Activated CD8-positive, alpha-beta T cell treated with anti-CD3 and anti-CD28 coated beads, Interleukin-2, amount 10 ng/mL, durations not matched to agents 7 days and 5 days (primary cell): ENCODE measurements around the gene CYP2C9. TPM values are rescaled to one million over a fixed set of nuclear protein-coding genes. Genes with fewer than 3 reads are reported as not detected.
"Not testable (repeated sequence)": the region's sequence is repeated elsewhere in the genome, so short reads cannot be mapped to it uniquely, and the experiment has no call there.

Source experiments
- ATAC-seq: fragments of 150-1000 bp; cut with Tn5 transposase; one replicate; pipeline ENCODE4 v1.10.0; 2021; ENCODE audit warnings: moderate library complexity
- CTCF ChIA-PET: fragments of 350-600 bp; sonication (Branson Sonifier 250); formaldehyde crosslinking; loops from one replicate; lab custom pipeline; 2021; ENCODE audit warnings: antibody characterized with exemption; lab: Charles Lee
- POLR2A ChIA-PET: fragments of 350-600 bp; sonication (Branson Sonifier 250); formaldehyde crosslinking; loops from one replicate; lab custom pipeline; 2021; ENCODE audit warnings: antibody characterized with exemption; lab: Charles Lee
- DNase-seq: peaks from one replicate; pipeline ENCODE4 v3.0.0-alpha.2; 2020
- H3K27ac Mint-ChIP-seq: one replicate; pipeline ENCODE4 v1.8.0; 2021; ENCODE audit warnings: mild to moderate bottlenecking, mixed read lengths
- H3K27me3 Mint-ChIP-seq: one replicate; pipeline ENCODE4 v1.8.0; 2021; ENCODE audit warnings: low read depth, mixed read lengths
- H3K36me3 Mint-ChIP-seq: one replicate; pipeline ENCODE4 v1.8.0; 2021; ENCODE audit warnings: low read depth, mixed read lengths
- H3K4me1 Mint-ChIP-seq: one replicate; pipeline ENCODE4 v1.8.0; 2021; ENCODE audit warnings: low read depth, mixed read lengths
- H3K4me3 Mint-ChIP-seq: one replicate; pipeline ENCODE4 v1.8.0; 2021; ENCODE audit warnings: mild to moderate bottlenecking, mixed read lengths
- H3K9me3 Mint-ChIP-seq: one replicate; pipeline ENCODE4 v1.8.0; 2022; ENCODE audit warnings: mixed read lengths; ENCODE audit not compliant: insufficient read depth
- total RNA-seq, 2 experiments: library from RNA; stranded (reverse); gene quantifications; one replicate each; pipeline ENCODE4 v1.2.3, GENCODE V29; 2021

CYP2C9 gene
- not detected for total RNA-seq

DNA sequence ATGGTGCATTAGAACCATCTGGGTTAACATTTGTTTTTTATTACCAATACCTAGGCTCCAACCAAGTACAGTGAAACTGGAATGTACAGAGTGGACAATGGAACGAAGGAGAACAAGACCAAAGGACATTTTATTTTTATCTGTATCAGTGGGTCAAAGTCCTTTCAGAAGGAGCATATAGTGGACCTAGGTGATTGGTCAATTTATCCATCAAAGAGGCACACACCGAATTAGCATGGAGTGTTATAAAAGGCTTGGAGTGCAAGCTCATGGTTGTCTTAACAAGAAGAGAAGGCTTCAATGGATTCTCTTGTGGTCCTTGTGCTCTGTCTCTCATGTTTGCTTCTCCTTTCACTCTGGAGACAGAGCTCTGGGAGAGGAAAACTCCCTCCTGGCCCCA, at the start of gene CYP2C9:
CYP2C9 (plus strand) TSS at position 276 of the 400 bp plus-strand sequence; CDS start at position 301, 25 bp downstream.
- no peak for ATAC-seq
- Mint-ChIP-seq H3K27me3 (no peaks in the 10 kb centered on the region), H3K4me3 (no peak within 1 kb of the TSS), H3K9me3 (no peaks in the 10 kb centered on the region), H3K27ac (no peak within 1 kb of the TSS), H3K4me1 (no peaks in the 10 kb centered on the region), H3K36me3 (no peaks in the 10 kb centered on the region)
- DNase-seq, result no peak
- POLR2A ChIA-PET, result no interaction called here
- CTCF ChIA-PET, result no interaction called here

DNA sequence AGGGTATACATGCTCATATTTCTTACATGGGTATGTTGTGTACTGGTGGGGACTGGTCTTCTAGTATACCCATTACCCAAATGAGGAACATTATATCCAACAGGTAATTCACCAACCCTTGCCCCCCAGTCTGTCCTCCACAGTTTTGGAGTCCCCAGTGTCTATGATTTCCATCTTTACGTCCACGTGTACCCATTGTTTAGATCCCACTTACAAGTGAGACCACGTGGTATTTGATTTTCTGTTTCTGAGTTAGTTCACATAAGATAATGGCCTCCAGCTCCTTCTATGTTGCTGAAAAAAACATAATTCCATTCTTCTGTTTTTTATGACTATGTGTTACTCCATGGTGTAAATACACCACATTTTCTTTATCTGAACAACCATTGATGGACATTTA, 49.3 kb upstream of the CYP2C9 start:
- Mint-ChIP-seq H3K9me3 (no peaks in the 10 kb centered on the region), H3K36me3 (no peaks in the 10 kb centered on the region), H3K27ac (no peak overlapping the region), H3K4me3 (no peak overlapping the region), H3K27me3 (no peaks in the 10 kb centered on the region), H3K4me1 (no peaks in the 10 kb centered on the region)
- CTCF ChIA-PET, result no interaction called here
- POLR2A ChIA-PET, result no interaction called here
- ATAC-seq, result no peak
- no peak for DNase-seq

DNA sequence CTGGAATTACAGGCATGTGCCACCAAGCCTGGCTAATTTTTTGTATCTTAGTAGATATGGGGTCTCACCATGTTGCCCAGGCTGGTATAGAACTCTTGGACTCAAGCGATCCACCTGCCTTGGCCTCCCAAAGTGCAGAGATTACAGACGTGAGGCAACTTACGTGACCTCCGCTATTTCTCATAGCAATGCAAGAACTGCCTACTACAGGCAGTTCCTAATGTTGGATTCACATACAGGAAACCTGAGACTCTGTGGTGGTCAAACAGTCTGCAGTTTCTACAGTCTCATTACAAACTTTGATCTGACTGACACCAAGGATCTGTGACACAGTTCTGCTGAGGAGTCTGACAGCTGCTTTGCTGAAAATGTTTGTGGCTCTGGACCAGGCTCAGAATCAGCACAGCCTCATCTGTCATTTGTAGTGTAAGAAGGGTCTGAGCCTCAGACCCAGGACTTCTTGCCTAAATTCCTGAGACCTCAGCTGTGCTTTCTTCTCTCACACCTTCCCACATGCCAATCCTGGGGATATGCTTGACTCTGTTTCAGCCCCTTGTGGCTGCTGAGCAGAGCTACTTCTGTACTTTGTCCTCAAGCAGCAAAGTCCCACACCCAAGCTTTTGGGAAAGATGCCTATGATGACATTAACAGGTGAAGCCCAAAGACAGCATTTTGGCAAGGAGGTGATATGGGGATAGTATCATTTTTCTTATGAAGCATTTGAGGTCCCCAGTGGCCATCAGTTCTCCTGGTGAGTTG, 48.0 kb upstream of the CYP2C9 start:
- H3K27me3 Mint-ChIP-seq, result no peaks in the 10 kb centered on the region
- no peaks in the 10 kb centered on the region for H3K9me3 Mint-ChIP-seq
- no peak overlapping the region for H3K4me3 Mint-ChIP-seq
- no peak for DNase-seq
- H3K4me1 Mint-ChIP-seq, result no peaks in the 10 kb centered on the region
- H3K36me3 Mint-ChIP-seq, result no peaks in the 10 kb centered on the region
- ChIA-PET POLR2A (no interaction called here), CTCF (no interaction called here)
- H3K27ac Mint-ChIP-seq, result no peak overlapping the region
- no peak for ATAC-seq

DNA sequence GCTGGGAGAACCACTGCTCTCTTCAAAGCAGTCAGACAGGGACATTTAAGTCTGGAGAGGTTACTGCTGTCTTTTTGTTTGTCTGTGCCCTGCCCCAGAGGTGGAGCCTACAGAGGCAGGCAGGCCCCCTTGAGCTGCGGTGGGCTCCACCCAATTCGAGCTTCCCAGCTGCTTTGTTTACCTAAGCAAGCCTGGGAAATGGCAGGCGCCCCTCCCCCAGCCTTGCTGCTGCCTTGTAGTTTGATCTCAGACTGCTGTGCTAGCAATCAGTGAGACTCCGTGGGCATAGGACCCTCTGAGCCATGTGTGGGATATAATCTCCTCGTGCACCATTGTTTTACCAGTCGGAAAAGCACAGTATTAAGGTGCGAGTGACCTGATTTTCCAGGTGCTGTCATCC, 40.0 kb upstream of the CYP2C9 start:
- H3K27me3 Mint-ChIP-seq, CTCF ChIA-PET, H3K4me3 Mint-ChIP-seq: not testable (repeated sequence)

DNA sequence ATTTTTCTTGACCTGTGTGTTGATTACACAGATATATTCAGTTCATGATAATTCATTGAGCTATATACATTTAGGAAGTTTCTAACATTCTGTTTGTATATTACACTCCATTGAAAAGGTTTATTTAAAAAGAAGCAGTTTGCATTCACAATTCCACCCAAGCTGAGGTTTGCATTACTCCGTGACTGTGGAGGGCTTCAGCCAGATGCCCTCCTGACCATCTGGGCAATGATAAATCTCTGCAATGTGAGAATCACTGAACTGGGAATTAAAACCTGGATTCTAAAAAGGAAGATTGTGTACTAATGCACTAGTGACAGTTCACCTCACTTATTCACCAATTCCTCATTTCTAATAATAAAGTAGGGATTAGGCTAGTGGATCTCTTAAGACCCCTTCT, 36.4 kb upstream of the CYP2C9 start:
- DNase-seq, result no peak
- H3K4me1 Mint-ChIP-seq, result no peaks in the 10 kb centered on the region
- H3K36me3 Mint-ChIP-seq, result no peaks in the 10 kb centered on the region
- POLR2A ChIA-PET, result no interaction called here
- H3K27ac Mint-ChIP-seq, result no peak overlapping the region
- H3K9me3 Mint-ChIP-seq, result no peaks in the 10 kb centered on the region
- no peak for ATAC-seq
- no peaks in the 10 kb centered on the region for H3K27me3 Mint-ChIP-seq
- CTCF ChIA-PET, result no interaction called here
- H3K4me3 Mint-ChIP-seq, result no peak overlapping the region

More for the DNA sequence above, 40.0 kb upstream of the CYP2C9 start:
- H3K4me1 Mint-ChIP-seq, DNase-seq, H3K36me3 Mint-ChIP-seq, H3K27ac Mint-ChIP-seq, ATAC-seq, H3K9me3 Mint-ChIP-seq, POLR2A ChIA-PET: not testable (repeated sequence)

DNA sequence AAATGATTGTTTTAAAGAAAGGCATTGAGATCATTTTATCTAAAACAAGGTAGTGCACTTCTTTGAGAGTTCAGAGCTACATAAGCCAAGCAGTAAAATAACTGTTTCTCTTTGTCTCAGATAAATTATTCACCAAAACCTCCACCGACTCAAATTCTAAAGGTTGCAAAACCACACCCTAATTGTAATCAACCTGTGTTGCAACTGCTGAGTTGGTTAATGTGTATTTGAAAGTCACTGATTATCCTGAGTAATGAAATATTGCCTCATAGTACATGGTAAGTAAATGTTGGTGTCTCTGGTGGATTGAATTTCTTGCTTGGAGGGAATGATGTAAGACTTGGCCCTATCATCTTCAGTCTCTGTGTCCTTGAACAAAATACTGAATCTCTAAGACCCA, 35.9 kb upstream of the CYP2C9 start:
- DNase-seq (no peak), ATAC-seq (no peak)
- Mint-ChIP-seq H3K4me1 (no peaks in the 10 kb centered on the region), H3K4me3 (no peak overlapping the region), H3K27me3 (no peaks in the 10 kb centered on the region), H3K36me3 (no peaks in the 10 kb centered on the region), H3K27ac (no peak overlapping the region), H3K9me3 (no peaks in the 10 kb centered on the region)
- POLR2A ChIA-PET, result no interaction called here
- CTCF ChIA-PET, result no interaction called here

DNA sequence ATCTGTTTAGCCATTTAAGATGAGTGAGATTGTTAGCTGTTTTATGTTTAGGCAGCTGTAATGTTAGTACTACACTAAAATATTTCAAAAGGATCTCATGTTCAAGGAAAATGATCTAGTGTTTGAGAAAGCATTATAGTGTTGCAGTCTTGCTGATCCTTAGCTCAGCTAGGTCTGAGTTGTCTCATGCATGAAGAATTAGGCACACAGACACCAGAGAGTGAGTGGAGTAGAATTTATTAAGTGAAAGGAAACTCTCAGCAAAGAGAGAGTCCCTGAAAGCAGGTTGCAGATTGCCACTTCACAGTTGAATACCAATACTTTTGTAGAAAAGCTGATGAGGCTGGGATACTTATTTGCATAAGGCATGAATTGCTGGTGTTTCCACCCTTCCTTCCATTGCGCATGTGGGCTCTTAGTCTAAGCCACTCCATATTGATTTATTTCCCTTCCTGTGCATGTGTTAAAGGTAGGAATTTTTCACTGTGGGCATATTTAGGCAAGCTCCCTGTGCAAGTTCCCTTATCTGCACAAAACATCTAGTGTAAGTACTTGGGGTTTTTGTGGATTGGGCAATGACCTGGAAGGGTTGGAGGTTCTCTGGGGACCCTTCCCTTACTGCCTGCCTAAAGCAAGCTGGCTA, 33.8 kb upstream of the CYP2C9 start:
- ATAC-seq, H3K36me3 Mint-ChIP-seq, DNase-seq, H3K27me3 Mint-ChIP-seq, H3K9me3 Mint-ChIP-seq, H3K4me1 Mint-ChIP-seq, H3K4me3 Mint-ChIP-seq, POLR2A ChIA-PET, CTCF ChIA-PET, H3K27ac Mint-ChIP-seq: not testable (repeated sequence)

DNA sequence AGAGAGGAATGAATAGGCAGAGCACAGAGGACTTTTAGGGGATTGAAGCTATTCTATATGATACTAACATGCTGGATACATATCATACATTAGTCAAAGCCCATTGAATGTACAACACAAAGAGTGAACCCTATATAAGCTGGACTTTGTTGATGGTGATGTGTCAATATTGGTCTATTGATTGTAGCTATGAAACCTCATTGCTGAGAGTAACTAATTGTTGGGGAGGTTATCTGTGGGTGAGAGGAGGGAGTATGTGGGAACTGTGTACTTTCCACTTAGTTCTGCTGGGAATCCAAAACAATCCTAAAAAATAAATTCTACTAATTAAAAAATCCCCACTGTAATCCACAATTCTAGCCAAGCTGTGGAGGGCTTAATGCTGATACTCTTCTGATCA, 22.0 kb upstream of the CYP2C9 start:
- CTCF ChIA-PET, result no interaction called here
- peaks cover 13% of the 10 kb centered on the region for H3K9me3 Mint-ChIP-seq
- H3K27ac Mint-ChIP-seq, result no peak overlapping the region
- DNase-seq (no peak), ATAC-seq (no peak)
- no peaks in the 10 kb centered on the region for H3K36me3 Mint-ChIP-seq
- no peaks in the 10 kb centered on the region for H3K27me3 Mint-ChIP-seq
- POLR2A ChIA-PET, result no interaction called here
- H3K4me3 Mint-ChIP-seq, result no peak overlapping the region
- H3K4me1 Mint-ChIP-seq, result no peaks in the 10 kb centered on the region

DNA sequence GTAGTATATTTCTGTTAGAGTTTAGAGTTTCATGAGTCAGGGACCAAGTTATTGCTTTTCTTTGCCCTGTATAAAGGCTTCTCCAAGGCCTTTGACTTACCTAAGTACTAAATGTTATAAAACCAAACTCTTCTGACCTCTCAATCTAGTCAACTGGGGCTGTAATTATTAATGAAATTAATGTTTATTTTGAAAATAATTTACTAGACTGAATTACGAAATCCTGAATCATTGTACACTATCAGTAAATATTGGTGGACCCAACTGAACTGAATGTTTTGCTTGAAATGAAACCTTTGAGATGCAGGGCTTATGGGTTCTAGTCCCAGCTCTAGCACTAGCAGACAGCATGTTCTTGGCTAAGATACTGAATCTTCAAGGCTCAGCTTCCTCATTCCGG, 1.7 kb upstream of the CYP2C9 start:
- H3K4me3 Mint-ChIP-seq, result no peak overlapping the region
- ATAC-seq (no peak), DNase-seq (no peak)
- no peaks in the 10 kb centered on the region for H3K36me3 Mint-ChIP-seq
- ChIA-PET POLR2A (no interaction called here), CTCF (no interaction called here)
- H3K4me1 Mint-ChIP-seq, result no peaks in the 10 kb centered on the region
- H3K27me3 Mint-ChIP-seq, result no peaks in the 10 kb centered on the region
- H3K27ac Mint-ChIP-seq, result no peak overlapping the region
- no peaks in the 10 kb centered on the region for H3K9me3 Mint-ChIP-seq

DNA sequence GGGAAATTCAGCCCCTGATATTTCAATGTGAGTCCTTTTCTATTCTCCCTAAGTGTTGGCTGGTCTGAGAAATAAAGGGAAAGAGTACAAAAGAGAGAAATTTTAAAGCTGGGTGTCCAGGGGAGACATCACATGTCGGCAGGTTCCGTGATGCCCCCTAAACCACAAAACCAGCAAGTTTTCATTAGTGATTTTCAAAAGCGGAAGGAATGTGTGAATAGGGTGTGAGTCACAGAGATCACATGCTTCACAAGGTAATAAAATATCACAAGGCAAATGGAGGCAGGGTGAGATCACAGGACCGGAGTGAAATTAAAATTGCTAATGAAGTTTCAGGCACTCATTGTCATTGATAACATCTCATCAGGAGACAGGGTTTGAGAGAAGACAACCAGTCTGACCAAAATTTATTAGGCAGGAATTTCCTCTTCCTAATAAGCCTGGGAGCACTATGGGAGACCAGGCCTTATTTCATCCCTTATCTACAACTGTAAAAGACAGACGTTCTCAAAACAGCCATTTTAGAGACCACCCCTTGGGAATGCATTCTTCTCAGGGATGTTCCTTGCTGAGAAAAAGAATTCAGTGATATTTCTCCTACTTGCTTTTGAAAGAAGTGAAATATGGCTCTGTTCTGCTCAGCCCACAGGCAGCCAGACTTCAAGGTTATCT, 5.1 kb downstream of the CYP2C9 start:
- H3K27ac Mint-ChIP-seq, POLR2A ChIA-PET, H3K36me3 Mint-ChIP-seq, H3K4me1 Mint-ChIP-seq, H3K4me3 Mint-ChIP-seq, ATAC-seq, DNase-seq, CTCF ChIA-PET, H3K9me3 Mint-ChIP-seq, H3K27me3 Mint-ChIP-seq: not testable (repeated sequence)

DNA sequence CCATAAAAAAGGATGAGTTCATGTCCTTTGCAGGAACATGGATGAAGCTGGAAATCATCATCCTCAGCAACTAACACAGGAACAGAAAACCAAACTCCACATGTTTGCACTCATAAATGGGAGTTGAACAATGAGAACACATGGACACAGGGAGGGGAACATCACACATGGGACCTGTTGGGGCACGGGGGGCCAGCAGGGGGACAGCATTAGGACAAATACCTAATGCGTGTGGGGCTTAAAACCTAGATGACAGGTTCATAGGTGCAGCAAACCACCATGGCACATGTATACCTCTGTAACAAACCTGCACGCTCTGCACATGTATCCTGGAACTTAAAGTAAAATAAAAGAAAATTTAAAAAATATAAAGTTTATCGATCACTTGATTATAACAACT, 7.7 kb downstream of the CYP2C9 start:
- H3K4me1 Mint-ChIP-seq, H3K36me3 Mint-ChIP-seq, H3K27ac Mint-ChIP-seq, DNase-seq, CTCF ChIA-PET, POLR2A ChIA-PET, H3K4me3 Mint-ChIP-seq, H3K27me3 Mint-ChIP-seq, ATAC-seq: not testable (repeated sequence)
- H3K9me3 Mint-ChIP-seq, result peaks cover 14% of the 10 kb centered on the region

DNA sequence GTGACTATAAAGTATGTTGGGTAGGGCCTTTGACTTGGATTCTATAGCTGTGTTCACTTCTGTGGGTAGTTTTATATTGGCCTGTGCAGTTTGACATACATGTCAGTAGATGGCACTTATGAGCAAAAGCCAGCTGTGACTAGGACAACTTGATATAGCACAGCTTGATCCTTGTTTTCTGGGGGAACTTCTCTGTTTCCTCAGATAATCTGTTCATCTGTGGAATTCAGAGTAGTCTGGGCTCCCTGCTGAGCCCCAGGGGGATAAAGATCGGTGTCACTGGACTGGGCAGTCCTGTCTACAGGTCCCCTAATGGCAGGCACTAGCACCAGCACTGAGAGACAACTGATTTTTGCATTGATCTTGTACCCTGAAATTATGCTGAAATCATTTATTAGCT, 25.4 kb downstream of the CYP2C9 start:
- ChIA-PET CTCF (interaction anchor here (1.1 kb wide), 1 partner anchor 10 kb away, joined by 3 read pairs; no protein-coding TSS in a partner anchor), POLR2A (no interaction called here)
- no peak for ATAC-seq
- H3K36me3 Mint-ChIP-seq, result no peaks in the 10 kb centered on the region
- no peak for DNase-seq
- H3K27ac Mint-ChIP-seq, result no peak overlapping the region
- no peaks in the 10 kb centered on the region for H3K27me3 Mint-ChIP-seq
- no peak overlapping the region for H3K4me3 Mint-ChIP-seq
- no peaks in the 10 kb centered on the region for H3K9me3 Mint-ChIP-seq
- no peaks in the 10 kb centered on the region for H3K4me1 Mint-ChIP-seq
